Measurements from ENCODE around the gene ITGB2.

The ITGB2 gene

DNA sequence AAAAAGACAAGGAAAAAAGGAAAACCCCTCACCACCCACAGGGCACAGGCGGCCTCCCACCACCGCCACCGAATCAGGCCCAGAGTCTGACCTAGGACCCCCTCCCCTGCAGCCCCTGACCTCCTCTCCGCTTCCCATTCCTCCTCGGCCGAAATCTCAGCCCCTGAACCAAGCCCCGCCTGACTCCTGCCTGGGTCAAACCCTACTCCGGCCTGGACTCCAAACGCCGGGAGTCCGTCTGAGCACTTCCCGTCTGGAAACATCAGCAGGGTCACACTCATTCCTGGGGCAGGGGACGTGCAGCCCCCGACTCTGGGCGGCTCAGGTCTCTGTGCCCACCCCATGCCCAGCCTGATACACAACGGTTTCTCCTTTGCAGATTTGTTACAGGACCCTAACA lies 76.4 kb downstream of the ITGB2 start:
- TF ChIP-seq, protein P1, sequence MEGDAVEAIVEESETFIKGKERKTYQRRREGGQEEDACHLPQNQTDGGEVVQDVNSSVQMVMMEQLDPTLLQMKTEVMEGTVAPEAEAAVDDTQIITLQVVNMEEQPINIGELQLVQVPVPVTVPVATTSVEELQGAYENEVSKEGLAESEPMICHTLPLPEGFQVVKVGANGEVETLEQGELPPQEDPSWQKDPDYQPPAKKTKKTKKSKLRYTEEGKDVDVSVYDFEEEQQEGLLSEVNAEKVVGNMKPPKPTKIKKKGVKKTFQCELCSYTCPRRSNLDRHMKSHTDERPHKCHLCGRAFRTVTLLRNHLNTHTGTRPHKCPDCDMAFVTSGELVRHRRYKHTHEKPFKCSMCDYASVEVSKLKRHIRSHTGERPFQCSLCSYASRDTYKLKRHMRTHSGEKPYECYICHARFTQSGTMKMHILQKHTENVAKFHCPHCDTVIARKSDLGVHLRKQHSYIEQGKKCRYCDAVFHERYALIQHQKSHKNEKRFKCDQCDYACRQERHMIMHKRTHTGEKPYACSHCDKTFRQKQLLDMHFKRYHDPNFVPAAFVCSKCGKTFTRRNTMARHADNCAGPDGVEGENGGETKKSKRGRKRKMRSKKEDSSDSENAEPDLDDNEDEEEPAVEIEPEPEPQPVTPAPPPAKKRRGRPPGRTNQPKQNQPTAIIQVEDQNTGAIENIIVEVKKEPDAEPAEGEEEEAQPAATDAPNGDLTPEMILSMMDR (IDR thresholded peaks at IDR 0.05; ENCODE audit: low read length, missing control alignments): no peak
- no peak for DNase-seq (ENCODE audit: low read depth)
- H3K4me3 ChIP-seq (replicated peaks; ENCODE audit: low read depth, low read length): no peak overlapping the region

DNA sequence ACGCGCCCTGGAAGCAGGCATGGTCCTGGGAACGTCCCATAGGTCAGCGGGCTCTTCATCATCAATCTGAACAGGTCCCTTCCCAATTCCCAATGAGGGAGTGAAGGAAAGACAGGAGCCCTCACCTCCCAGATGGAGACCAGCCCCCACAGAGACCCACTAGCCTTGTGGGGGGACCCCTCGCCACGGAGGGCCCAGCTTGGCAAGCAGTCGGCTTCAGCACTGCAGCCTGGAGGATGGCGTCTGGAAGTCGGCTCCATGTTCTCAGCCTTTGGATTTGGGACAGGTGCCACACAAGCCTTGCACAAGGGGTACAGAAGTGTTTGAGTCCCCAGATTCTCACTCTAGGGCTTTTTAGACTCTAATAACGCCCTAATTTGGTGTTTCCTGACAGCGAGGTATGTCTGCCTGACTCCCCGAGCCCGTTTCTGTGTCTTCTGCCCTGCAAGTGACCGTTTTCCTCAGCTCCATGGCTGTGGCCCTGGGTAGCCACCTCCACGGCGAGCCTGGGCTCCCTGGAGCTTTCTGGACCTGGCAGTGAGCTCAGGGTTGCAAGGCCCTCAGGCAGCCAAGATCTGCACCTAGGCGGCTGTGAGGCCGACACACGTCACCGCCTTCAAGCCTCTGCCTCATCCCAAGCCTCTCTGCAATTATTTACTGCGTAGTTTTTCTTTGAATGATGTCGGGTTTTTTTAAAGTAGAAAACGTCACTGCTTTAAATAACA lies 77.8 kb downstream of the ITGB2 start:
- no peak overlapping the region for H3K4me3 ChIP-seq (replicated peaks; ENCODE audit: low read depth, low read length)
- TF ChIP-seq, protein P1 (IDR thresholded peaks at IDR 0.05; ENCODE audit: low read length, missing control alignments): no peak
- DNase-seq (ENCODE audit: low read depth): no peak

GRCh38 chr21:44842087-44842486 lies 78.6 kb downstream of the ITGB2 start:
- H3K4me3 ChIP-seq (replicated peaks; ENCODE audit: low read depth, low read length): no peak overlapping the region
- TF ChIP-seq, protein P1 (IDR thresholded peaks at IDR 0.05; ENCODE audit: low read length, missing control alignments): no peak
- DNase-seq (ENCODE audit: low read depth): no peak

DNA sequence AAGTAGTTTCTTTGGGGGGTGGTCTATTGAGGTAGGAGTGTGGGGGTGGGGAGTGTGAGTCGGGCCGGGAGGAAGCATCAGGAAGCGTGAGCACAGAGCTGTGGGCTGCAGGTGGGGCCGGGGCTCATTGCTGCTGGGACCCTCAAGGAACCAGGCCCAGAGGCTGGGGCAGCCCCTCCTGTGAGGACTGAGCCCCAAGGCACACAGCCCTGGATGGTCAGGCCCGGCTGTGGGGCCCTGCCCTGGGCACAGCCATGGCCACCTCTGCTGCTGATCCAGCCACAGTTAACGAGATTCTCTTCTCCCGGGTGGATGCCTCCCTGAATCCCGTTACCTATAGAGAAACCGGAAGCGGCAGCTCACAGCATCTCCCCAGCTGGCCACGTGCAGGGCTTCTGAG lies 79.9 kb downstream of the ITGB2 start:
- no peak for DNase-seq (ENCODE audit: low read depth)
- no peak overlapping the region for H3K4me3 ChIP-seq (replicated peaks; ENCODE audit: low read depth, low read length)
- TF ChIP-seq, protein P1 (IDR thresholded peaks at IDR 0.05; ENCODE audit: low read length, missing control alignments): no peak

- no peak for DNase-seq (ENCODE audit: low read depth)
- TF ChIP-seq, protein P1 (IDR thresholded peaks at IDR 0.05; ENCODE audit: low read length, missing control alignments): no peak
These were observed 81.7 kb downstream of the ITGB2 start for GRCh38 chr21:44838951-44839350.

DNA sequence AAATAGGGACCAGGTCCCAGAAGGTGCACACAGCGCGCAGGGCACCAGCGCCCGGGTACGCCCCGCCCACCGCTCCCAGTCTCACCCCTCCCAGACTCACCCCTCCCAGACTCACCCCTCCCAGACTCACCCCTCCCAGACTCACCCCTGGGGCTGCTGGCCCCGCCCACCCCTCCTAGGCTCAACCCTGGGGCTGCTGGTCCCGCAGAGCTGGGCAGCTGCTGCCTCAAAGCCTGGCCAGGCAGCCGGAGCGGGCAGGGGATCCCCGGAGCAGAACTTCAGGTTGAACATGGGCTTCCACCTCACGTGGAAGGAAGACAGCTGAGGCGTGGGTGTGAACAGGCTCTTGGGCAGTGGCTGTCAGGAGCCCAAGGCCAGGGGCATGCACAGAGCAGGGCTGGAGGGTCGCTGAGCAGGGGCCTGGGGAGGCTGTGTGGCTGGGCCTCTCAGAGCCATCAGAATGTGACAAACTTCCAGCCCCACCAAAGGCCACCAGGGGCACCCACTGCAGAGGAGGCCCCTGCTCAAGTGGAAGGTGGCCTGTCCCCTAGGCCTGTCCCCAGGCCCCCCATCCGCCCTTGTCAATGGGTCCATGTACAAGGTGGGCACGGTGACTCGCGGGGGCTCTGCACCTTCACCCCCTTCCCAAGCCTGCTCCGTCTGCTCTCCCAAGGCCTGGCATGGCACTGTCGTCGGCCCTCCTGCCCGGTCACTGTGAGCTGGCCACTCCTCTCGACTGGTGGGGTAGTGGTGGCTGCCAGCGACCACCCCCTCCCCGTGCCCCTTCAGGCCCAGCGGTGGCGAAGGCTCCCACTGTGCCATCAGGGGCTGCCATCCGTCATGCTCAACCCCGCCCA lies 82.4 kb downstream of the ITGB2 start:
- TF ChIP-seq, protein P1 (IDR thresholded peaks at IDR 0.05; ENCODE audit: low read length, missing control alignments): no peak
- no peak overlapping the region for H3K4me3 ChIP-seq (replicated peaks; ENCODE audit: low read depth, low read length)
- DNase-seq (ENCODE audit: low read depth): no peak

More at GRCh38 chr21:44838951-44839350, 81.7 kb downstream of the ITGB2 start:
- no peak overlapping the region for H3K4me3 ChIP-seq (replicated peaks; ENCODE audit: low read depth, low read length)
